Stimulated activated CD4-positive, alpha-beta T cell treated with anti-CD3 and anti-CD28 coated beads, TNF-alpha, amount 100 ng/mL, for 1 hour (primary cell): ENCODE results near the gene LMO4.
A peak's percentile ranks its signal among the peaks of the same experiment; 100 is the strongest.

Experiments used
- DNase-seq, 3 donors: peaks; one replicate each; pipeline ENCODE4 v3.0.0-alpha.2; 2020; ENCODE audit warnings: low read depth in 3 of 3, low spot score in 1 of 3

LMO4 gene

GRCh38 chr1:87328272-87329050 is at the start of gene LMO4:
TSS of gene LMO4 (plus strand) at chr1:87328880. CDS start at chr1:87332016, 3,136 bp downstream.
- peak; percentile 41 to 61 (median 45) for DNase-seq

- no peak for DNase-seq
Observed at GRCh38 chr1:87279536-87279875, 49.2 kb upstream of the LMO4 start.

GRCh38 chr1:87279966-87280535 is 48.6 kb upstream of the LMO4 start:
- no peak for DNase-seq

- DNase-seq = no peak
Observed at GRCh38 chr1:87284456-87285240, 44.0 kb upstream of the LMO4 start.

- DNase-seq = no peak
Observed at GRCh38 chr1:87291107-87291506, 37.6 kb upstream of the LMO4 start.

- DNase-seq = peak; percentile 6 to 22 (median 18)
Observed at GRCh38 chr1:87292684-87293493, 35.8 kb upstream of the LMO4 start.

GRCh38 chr1:87294633-87295032 is 34.0 kb upstream of the LMO4 start:
- no peak for DNase-seq

GRCh38 chr1:87295445-87296110 is 33.1 kb upstream of the LMO4 start:
- no peak for DNase-seq

GRCh38 chr1:87296206-87296605 is 32.5 kb upstream of the LMO4 start:
- DNase-seq = no peak

GRCh38 chr1:87299661-87300060 is 29.0 kb upstream of the LMO4 start:
- no peak for DNase-seq

GRCh38 chr1:87300628-87301027 is 28.1 kb upstream of the LMO4 start:
- DNase-seq = no peak

GRCh38 chr1:87305151-87305550 is 23.5 kb upstream of the LMO4 start:
- DNase-seq = no peak

- DNase-seq = no peak
Observed at GRCh38 chr1:87305762-87306161, 22.9 kb upstream of the LMO4 start.

- DNase-seq = no peak
Observed at GRCh38 chr1:87307306-87307705, 21.4 kb upstream of the LMO4 start.

- DNase-seq = no peak
Observed at GRCh38 chr1:87307931-87308330, 20.7 kb upstream of the LMO4 start.

- no peak for DNase-seq
Observed at GRCh38 chr1:87314091-87314490, 14.6 kb upstream of the LMO4 start.

GRCh38 chr1:87318056-87318650 is 10.5 kb upstream of the LMO4 start:
- DNase-seq = no peak

GRCh38 chr1:87318806-87319205 is 9.9 kb upstream of the LMO4 start:
- DNase-seq = no peak

- DNase-seq = no peak
Observed at GRCh38 chr1:87325982-87326738, 2.5 kb upstream of the LMO4 start.
